ENCODE data around the gene HAUS6.

Gene HAUS6

DNA sequence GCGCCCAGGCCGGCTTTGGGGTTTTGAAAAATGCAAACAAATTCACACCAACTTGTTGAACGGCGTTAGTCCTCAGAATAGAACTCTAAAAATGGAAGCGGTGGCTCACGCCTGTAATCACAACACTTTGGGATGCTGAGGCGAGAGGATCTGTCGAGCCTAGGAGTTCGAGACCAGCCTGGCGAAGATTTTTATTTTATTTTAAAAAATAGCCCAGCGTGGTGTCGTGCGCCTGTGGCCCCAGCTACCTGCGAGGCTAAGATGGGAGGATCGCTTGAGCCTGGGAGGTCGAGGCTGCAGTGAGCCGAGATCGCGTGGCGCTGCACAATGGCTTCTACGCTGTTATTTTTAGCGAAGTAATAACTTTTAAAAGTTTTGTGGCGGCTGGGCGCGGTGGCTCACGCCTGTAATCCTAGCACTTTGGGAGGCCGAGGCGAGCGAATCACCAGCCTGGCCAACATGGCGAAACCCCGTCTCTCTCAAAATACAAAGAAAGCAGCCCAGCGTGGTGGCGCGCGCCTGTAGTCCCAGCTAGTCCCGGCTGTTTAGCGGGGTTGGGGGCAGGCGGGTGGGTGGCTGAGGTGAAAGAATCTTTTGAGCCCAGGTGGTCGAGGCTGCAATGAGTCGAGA, 25.3 kb upstream of the HAUS6 start:
- no peak for TF ChIP-seq CTCF (IDR thresholded peaks at IDR 0.05; ENCODE audit: low read depth, low read length, missing control alignments)
- H3K4me3 ChIP-seq (replicated peaks; ENCODE audit: low read depth, low read length), result peak overlapping the region; percentile 81
- DNase-seq (ENCODE audit: extremely low read depth, low read depth), result no peak

- TF ChIP-seq CTCF (IDR thresholded peaks at IDR 0.05; ENCODE audit: low read depth, low read length, missing control alignments), result no peak
- no peak overlapping the region for H3K4me3 ChIP-seq (replicated peaks; ENCODE audit: low read depth, low read length)
- no peak for DNase-seq (ENCODE audit: extremely low read depth, low read depth)
These were observed 21.7 kb upstream of the HAUS6 start for GRCh38 chr9:19124430-19124793.

DNA sequence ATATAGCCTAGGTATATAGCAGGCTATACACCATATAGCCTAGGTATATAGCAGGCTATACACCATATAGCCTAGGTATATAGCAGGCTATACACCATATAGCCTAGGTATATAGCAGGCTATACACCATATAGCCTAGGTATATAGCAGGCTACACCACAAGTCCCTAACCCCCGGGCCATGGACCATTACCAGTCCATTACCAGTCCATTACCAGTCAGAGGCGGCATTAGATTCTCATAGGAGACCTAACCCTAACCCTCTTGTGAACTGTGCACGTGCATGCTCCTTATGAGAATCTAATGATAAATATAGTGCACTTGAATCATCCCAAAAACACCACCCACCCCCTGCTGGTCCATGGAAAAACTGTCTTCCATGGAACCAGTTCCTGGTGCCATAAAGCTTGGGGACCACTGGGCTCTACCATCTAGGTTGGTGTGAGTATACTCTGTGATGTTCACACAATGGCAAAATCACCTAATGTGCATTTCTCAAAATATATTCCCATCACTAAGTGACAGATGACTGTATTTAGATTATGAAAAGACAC, 19.9 kb upstream of the HAUS6 start:
- H3K4me3 ChIP-seq (replicated peaks; ENCODE audit: low read depth, low read length), result no peak overlapping the region
- peak; percentile 17 for TF ChIP-seq CTCF (IDR thresholded peaks at IDR 0.05; ENCODE audit: low read depth, low read length, missing control alignments)
- no peak for DNase-seq (ENCODE audit: extremely low read depth, low read depth)

GRCh38 chr9:19120877-19121276, 18.2 kb upstream of the HAUS6 start:
- H3K4me3 ChIP-seq (replicated peaks; ENCODE audit: low read depth, low read length), result no peak overlapping the region
- no peak for DNase-seq (ENCODE audit: extremely low read depth, low read depth)
- no peak for TF ChIP-seq CTCF (IDR thresholded peaks at IDR 0.05; ENCODE audit: low read depth, low read length, missing control alignments)

DNA sequence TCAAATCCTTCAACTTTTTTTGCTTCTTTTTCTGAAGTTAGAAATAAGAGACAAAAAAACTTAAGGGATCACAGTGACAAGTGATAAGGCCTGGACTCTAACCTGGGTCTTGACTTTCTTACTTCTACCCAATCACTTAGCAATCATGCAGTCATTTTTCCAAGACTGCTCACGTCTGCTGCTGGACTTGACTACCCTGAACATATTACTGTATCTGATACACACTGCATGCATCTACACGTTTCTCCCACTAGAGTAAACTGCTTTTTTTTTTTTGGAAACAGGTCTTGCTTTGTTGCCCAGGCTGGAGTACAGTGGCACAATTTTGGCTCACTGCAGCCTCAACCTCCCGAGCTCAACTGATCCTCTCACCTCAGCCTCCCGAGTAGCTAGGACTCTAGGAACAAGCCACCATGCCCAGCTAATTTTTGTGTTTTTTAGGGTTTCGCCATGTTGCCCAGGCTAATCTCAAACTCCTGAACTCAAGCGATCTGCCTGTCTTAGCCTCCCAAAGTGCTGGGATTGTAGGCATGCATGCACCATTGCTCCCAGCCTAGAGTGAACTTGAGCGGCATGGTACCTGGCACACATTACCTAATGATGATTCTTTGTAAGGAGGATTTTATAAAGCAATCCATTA, 17.2 kb upstream of the HAUS6 start:
- no peak for TF ChIP-seq CTCF (IDR thresholded peaks at IDR 0.05; ENCODE audit: low read depth, low read length, missing control alignments)
- no peak for DNase-seq (ENCODE audit: extremely low read depth, low read depth)
- no peak overlapping the region for H3K4me3 ChIP-seq (replicated peaks; ENCODE audit: low read depth, low read length)

DNA sequence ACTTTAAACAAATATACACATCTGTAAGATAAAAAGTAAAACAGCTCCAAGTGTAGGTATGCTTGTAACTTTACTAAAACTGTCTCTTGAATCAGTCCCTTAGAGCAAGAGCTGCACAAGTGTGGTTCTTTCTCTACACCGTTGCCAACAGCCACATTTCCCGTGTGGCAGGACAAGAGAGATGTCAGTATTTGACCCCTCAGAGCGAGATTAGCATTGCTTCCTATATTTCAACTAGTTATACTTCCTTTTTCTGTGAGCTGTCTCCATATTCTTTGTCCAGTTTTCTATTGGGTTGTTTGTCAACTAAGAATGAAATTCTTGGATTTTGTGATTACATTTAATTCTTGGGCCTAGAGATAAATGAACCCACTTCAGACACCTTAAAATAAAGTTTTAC, 16.5 kb upstream of the HAUS6 start:
- no peak for DNase-seq (ENCODE audit: extremely low read depth, low read depth)
- H3K4me3 ChIP-seq (replicated peaks; ENCODE audit: low read depth, low read length), result no peak overlapping the region
- TF ChIP-seq CTCF (IDR thresholded peaks at IDR 0.05; ENCODE audit: low read depth, low read length, missing control alignments), result no peak
